Endothelial cell of umbilical vein (primary cell): ENCODE results near the gene CSK. TPM values are rescaled to one million over a fixed set of nuclear protein-coding genes. Genes with fewer than 3 reads are reported as not detected.
A peak's percentile ranks its signal among the peaks of the same experiment; 100 is the strongest.

ENCODE experiments used
- BruUV-seq: library from RNA; stranded (reverse); fragments of 400-500 nt; replicated peaks from 2 replicates; lab custom pipeline; 2021; lab: Mats Ljungman, UMichigan
- CTCF ChIA-PET: fragments of 300-600, 350-600 bp; sonication (Branson Sonifier 250); formaldehyde crosslinking; loops from one replicate; lab custom pipeline; 2021; ENCODE audit warnings: antibody characterized with exemption, inconsistent platforms; lab: Charles Lee
- POLR2A ChIA-PET: fragments of 300-600, 350-600 bp; sonication (Branson Sonifier 250); formaldehyde crosslinking; loops from one replicate; lab custom pipeline; 2021; ENCODE audit warnings: antibody characterized with exemption, inconsistent platforms; lab: Charles Lee
- DNase-seq: peaks from one replicate; pipeline ENCODE4 v3.0.0-alpha.2; 2011; ENCODE audit warnings: low read depth, low spot score
- FAIRE-seq: peaks from 2 replicates; lab custom pipeline; 2011; peaks lifted over from hg19 to GRCh38; lab: Jason Lieb, UNC
- H2AFZ ChIP-seq: 2 replicates; pipeline ENCODE4 v1.6.0; 2012; ENCODE audit warnings: low read depth, low read length, control low read depth, inconsistent platforms
- H3K27ac ChIP-seq: 2 replicates; pipeline ENCODE4 v1.5.1; 2011; ENCODE audit warnings: low read depth, mild to moderate bottlenecking, control low read depth, low read length, moderate library complexity; ENCODE audit not compliant: insufficient read depth
- H3K27me3 ChIP-seq, 2 experiments: 2 replicates each; pipeline versions ENCODE4 v1.6.0 to v1.6.1; 2011; ENCODE audit warnings: low read length in 2 of 2, mixed read lengths in 1 of 2; ENCODE audit not compliant: control insufficient read depth in 2 of 2, insufficient read depth in 2 of 2
- H3K36me3 ChIP-seq, 2 experiments: 2 replicates in 1 of 2; 3 replicates in 1 of 2; pipeline ENCODE4 v1.5.1; 2011; ENCODE audit warnings: low read length in 2 of 2, mild to moderate bottlenecking in 1 of 2, moderate library complexity in 1 of 2; ENCODE audit not compliant: control insufficient read depth in 2 of 2, insufficient read depth in 2 of 2; ENCODE audit errors: extremely low read depth in 1 of 2
- H3K4me1 ChIP-seq: 3 replicates; pipeline ENCODE4 v1.5.1; 2011; ENCODE audit warnings: mild to moderate bottlenecking, low read length; ENCODE audit not compliant: control insufficient read depth, insufficient read depth; ENCODE audit errors: extremely low read depth
- H3K4me2 ChIP-seq: 2 replicates; pipeline ENCODE4 v1.6.1; 2011; ENCODE audit warnings: low read length, control low read depth, mixed read lengths; ENCODE audit not compliant: insufficient read depth
- H3K4me3 ChIP-seq, 3 experiments: fragments of 200-600 bp in 1 of 3; sonication (generic), shearing (Covaris generic) in 1 of 3; replicated peaks in 1 of 3; 2 replicates each; pipeline ENCODE4 v1.5.1; 2011 to 2016; ENCODE audit warnings: control low read depth in 3 of 3, low read length in 3 of 3, mild to moderate bottlenecking in 2 of 3, inconsistent platforms in 1 of 3, low read depth in 1 of 3, moderate library complexity in 1 of 3; ENCODE audit not compliant: insufficient read depth in 1 of 3
- H3K79me2 ChIP-seq: 2 replicates; pipeline ENCODE4 v1.6.0; 2012; ENCODE audit warnings: low read length, inconsistent platforms; ENCODE audit not compliant: control insufficient read depth, insufficient read depth
- H3K9ac ChIP-seq: replicated peaks from 2 replicates; pipeline ENCODE3; 2011; ENCODE audit warnings: low read length, control low read depth; ENCODE audit not compliant: insufficient read depth; ENCODE audit errors: extremely low read depth
- H3K9me1 ChIP-seq: replicated peaks from 3 replicates; pipeline ENCODE4 v1.6.0; 2011; ENCODE audit warnings: mild to moderate bottlenecking, low read length; ENCODE audit not compliant: control insufficient read depth, insufficient read depth; ENCODE audit errors: extremely low read depth
- H3K9me3 ChIP-seq: replicated peaks from 2 replicates; pipeline ENCODE4 v1.5.1; 2012; ENCODE audit warnings: low read length, inconsistent platforms; ENCODE audit not compliant: control insufficient read depth, insufficient read depth
- H4K20me1 ChIP-seq: replicated peaks from 2 replicates; pipeline ENCODE3; 2011; ENCODE audit warnings: mild to moderate bottlenecking, low read length; ENCODE audit not compliant: control insufficient read depth, insufficient read depth; ENCODE audit errors: extremely low read depth
- FOS ChIP-seq: IDR thresholded peaks from 2 replicates; pipeline ENCODE4 v1.6.1; 2011; ENCODE audit warnings: mild to moderate bottlenecking, low read length, moderate library complexity, borderline replicate concordance; ENCODE audit not compliant: insufficient read depth
- GATA2 ChIP-seq: IDR thresholded peaks from 2 replicates; pipeline ENCODE4 v1.7.0; 2011; ENCODE audit warnings: low read depth, mild to moderate bottlenecking, moderate library complexity, mixed read lengths, low read length; ENCODE audit not compliant: insufficient read length, insufficient read depth
- JUN ChIP-seq: IDR thresholded peaks from 2 replicates; pipeline ENCODE4 v1.6.1; 2011; ENCODE audit warnings: borderline replicate concordance, low read depth; ENCODE audit not compliant: insufficient read length, insufficient read depth
- MYC ChIP-seq: IDR thresholded peaks from one replicate; pipeline ENCODE4 v1.6.1; 2011; ENCODE audit warnings: mild to moderate bottlenecking, low read depth, low read length
- POLR2A ChIP-seq: IDR thresholded peaks from 2 replicates; pipeline ENCODE4 v1.6.1; 2012; ENCODE audit warnings: low read depth, mild to moderate bottlenecking, control low read depth, low read length
- POLR2AphosphoS5 ChIP-seq: IDR thresholded peaks from 2 replicates; pipeline ENCODE4 v1.6.1; 2012; ENCODE audit warnings: low read depth, mild to moderate bottlenecking, control low read depth, low read length, moderate library complexity; ENCODE audit not compliant: insufficient read depth
- dilution Hi-C: fragments of 300-500 bp; cut with MboI; formaldehyde crosslinking; loops from one replicate; pipeline ENCODE4 v1.15.0; 2019; ENCODE audit warnings: low sequenced_read_pairs; ENCODE audit not compliant: extremely low pct_ligation_motif_present
- intact Hi-C: fragments of 100-400 bp; cut with micrococcal nuclease; formaldehyde crosslinking; loops from one replicate; pipeline ENCODE4 v1.10.0; 2022
- polyA plus RNA-seq, 4 experiments: library from polyadenylated mRNA; depleted of rRNA in 3 of 4; stranded (reverse) in 3 of 4; unstranded in 1 of 4; fragments of >200 nt; gene quantifications; 2 replicates each; pipeline versions ENCODE4 v1.2.1 to v1.2.3, GENCODE V29; 2011 to 2012; ENCODE audit warnings: missing spikeins in 1 of 4
- total RNA-seq: library from RNA; stranded (reverse); gene quantifications from 2 replicates; pipeline ENCODE4 v1.2.3, GENCODE V29; 2021
- TF ChIP-seq, protein P1 (sequence below): IDR thresholded peaks from 2 replicates; pipeline ENCODE4 v1.6.1; 2011; ENCODE audit not compliant: insufficient read depth, insufficient read length

CSK gene
- total and polyA plus RNA-seq, 2 donors (not counting 3 experiments of a cell fraction or from before 2014, with no cell fraction given), result 41.2 to 104 TPM

DNA sequence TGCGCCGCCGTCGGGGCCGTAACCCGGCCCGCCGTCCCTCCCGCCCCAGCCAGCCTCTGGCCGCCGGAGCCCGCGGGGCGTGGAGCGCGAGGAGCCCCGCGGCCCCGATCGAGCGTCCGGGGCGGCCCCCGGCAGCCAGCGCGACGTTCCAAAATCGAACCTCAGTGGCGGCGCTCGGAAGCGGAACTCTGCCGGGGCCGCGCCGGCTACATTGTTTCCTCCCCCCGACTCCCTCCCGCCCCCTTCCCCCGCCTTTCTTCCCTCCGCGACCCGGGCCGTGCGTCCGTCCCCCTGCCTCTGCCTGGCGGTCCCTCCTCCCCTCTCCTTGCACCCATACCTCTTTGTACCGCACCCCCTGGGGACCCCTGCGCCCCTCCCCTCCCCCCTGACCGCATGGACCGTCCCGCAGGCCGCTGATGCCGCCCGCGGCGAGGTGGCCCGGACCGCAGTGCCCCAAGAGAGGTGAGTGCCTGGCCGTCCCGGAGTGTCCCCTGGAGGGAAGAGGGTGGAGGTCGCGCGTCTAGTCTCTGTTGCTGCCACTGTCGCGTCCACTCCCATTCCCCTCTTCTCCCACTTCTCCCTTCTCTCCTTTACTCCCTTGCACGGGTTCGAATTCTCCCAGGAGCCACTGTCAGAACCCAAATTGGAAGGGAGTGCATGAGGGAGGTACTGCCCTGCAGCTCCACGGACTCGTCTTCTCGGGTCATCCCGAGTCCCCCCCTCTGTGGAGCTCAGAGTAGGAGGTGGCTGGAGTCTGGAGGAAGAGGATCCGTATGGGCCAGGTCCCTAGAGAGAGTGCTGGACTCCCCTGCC is 585 bp downstream of the CSK start:
- intact Hi-C loops (loop anchor here (1.0 kb wide), 1 partner anchor 14 kb away; no protein-coding TSS in a partner anchor), dilution Hi-C loops (no loop called here)
- BruUV-seq, result TSS peak; percentile 23
- CTCF ChIA-PET, result interaction anchor here (0.7 to 8.3 kb wide), 19 partner anchors 11 to 247 kb away, joined by 3 to 98 read pairs (median 4); partner anchors contain the start of genes COX5A and RPP25
- POLR2A ChIA-PET, result no interaction called here
- Histone ChIP-seq H3K27ac (peak overlapping the region; percentile 62), H3K4me2 (peak overlapping the region; percentile 94), H4K20me1 (peaks cover 2% of the 10 kb centered on the region), H2AFZ (peak overlapping the region; percentile 32), H3K9me3 (no peaks in the 10 kb centered on the region), H3K9me1 (no peaks in the 10 kb centered on the region), H3K4me1 (peaks cover 29% of the 10 kb centered on the region), H3K36me3 (peaks cover 0 to 3% of the 10 kb centered on the region in 2 experiments), H3K79me2 (peaks cover 51% of the 10 kb centered on the region), H3K4me3 (peak overlapping the region; percentile 88 to 94 (median 90)), H3K9ac (peak overlapping the region; percentile 76), H3K27me3 (no peaks in the 10 kb centered on the region)
- DNase-seq, result no peak
- peak; percentile 62 for FAIRE-seq
- no peak for TF ChIP-seq FOS
- TF ChIP-seq POLR2A, result peak; percentile 12

- FAIRE-seq (peak; percentile 70), DNase-seq (peak; percentile 38)
- Histone ChIP-seq H3K4me1 (peaks cover 23% of the 10 kb centered on the region), H3K9me3 (no peaks in the 10 kb centered on the region), H4K20me1 (peaks cover 2% of the 10 kb centered on the region), H3K4me3 (peak overlapping the region; percentile 88 to 94 (median 90)), H3K27ac (peak overlapping the region; percentile 4), H2AFZ (no peak overlapping the region), H3K27me3 (no peaks in the 10 kb centered on the region), H3K9me1 (no peaks in the 10 kb centered on the region), H3K36me3 (peaks cover 0 to 5% of the 10 kb centered on the region in 2 experiments), H3K79me2 (peaks cover 59% of the 10 kb centered on the region), H3K4me2 (peak overlapping the region; percentile 94), H3K9ac (peak overlapping the region; percentile 61)
- dilution Hi-C loops, result no loop called here
- POLR2A ChIA-PET, result no interaction called here
- intact Hi-C loops, result loop anchor here (1.0 kb wide), 1 partner anchor 13 kb away; no protein-coding TSS in a partner anchor
- TF ChIP-seq MYC (peak; percentile 61), POLR2AphosphoS5 (no peak), JUN (no peak), GATA2 (no peak), FOS (no peak)
- TF ChIP-seq, protein P1, sequence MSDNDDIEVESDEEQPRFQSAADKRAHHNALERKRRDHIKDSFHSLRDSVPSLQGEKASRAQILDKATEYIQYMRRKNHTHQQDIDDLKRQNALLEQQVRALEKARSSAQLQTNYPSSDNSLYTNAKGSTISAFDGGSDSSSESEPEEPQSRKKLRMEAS, result peak; percentile 80
- CTCF ChIA-PET, result interaction anchor here (0.8 to 8.3 kb wide), 8 partner anchors 10 to 167 kb away, joined by 3 to 98 read pairs (median 8); no protein-coding TSS in a partner anchor
- BruUV-seq, result no TSS peak
Observed at GRCh38 chr15:74783072-74783807, 1.4 kb downstream of the CSK start.
